GOT3 (cell line): ENCODE data around the gene NPC2.
"Not testable (repeated sequence)": the region's sequence is repeated elsewhere in the genome, so short reads cannot be mapped to it uniquely, and the experiment has no call there.

Experiments
- DNase-seq: peaks from one replicate; lab custom pipeline; 2025; ENCODE audit warnings: mixed read lengths; lab: John Stamatoyannopoulos, UW

Gene NPC2

DNA sequence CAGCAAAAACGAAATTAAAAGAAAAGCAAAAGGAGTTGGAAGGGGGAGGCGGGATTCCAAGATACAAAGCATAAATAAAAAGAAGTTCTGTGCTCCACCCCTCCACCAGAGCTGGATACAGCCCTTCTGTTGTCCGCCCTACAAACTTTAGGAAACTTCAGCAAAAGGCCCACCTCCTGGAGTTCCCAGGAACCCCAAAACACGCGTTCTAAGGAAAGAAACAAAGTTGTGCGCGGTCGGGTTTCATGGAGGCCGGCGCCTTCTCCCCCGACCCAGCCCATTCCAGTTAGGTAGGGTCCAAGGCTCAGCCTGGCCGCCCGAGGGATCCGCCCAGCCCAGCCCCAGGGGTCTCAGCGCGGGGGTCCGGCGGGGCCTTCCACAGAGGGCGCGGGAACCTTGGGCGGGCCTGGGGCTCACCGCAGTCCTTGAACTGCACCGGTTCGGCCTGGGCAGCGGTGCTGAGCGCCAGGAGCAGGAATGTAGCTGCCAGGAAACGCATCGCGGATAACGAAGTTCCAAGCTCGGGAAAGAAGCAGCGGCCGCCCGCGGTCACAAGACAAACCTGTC lies at the start of gene NPC2:
TSS of gene NPC2 (minus strand) at position 530 of the 567 bp plus-strand sequence. CDS start at position 499, 31 bp downstream.
- no peak for DNase-seq

DNA sequence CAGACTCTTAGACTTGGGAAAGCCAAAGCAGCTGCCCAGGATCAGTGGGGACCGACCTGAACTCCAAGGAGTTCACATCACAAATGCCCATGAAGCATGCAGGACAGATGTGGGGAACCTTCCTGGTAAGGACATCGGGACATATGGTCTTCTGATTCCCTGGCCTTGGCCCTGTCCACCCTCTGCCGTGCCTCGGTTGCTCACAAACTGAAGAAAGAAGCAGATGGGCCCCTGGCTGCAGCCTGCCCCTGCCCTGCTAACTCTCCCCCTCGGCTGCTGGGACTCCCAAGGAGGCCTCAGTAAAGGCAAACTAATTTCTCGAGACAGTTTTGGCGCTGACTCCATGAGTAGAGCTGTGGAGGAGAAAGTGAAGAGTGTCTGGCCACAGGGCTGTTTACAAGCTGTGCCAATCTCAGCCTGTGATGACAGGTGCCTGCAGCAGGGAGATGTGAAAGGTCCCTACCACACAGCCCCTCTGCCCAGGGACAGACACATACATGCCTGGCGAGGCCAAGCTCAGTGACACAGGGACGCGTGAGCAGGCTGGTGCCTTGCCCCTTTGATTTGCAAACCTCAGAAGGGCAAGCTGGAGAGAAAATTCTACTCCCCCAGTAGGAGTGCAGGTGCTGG lies 49.1 kb upstream of the NPC2 start:
- no peak for DNase-seq

DNA sequence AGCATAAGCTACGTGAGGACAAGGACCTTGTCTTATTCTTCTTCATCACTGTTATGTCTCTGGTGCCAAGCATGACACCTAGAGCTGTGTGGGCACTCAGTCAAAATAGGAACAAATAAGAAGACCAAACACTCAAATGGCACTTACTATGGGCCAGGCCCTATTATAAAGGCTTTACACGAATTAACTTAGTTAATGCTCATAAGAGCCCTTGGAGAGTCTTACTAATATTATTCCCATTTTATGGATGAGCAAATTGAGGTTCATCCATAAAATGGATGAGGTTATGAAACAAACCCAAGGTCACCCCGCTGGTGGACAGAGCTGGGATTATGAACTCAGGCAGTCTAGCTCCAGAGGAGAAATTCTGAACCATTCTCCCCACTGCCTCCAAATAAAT lies 48.1 kb upstream of the NPC2 start:
- no peak for DNase-seq

DNA sequence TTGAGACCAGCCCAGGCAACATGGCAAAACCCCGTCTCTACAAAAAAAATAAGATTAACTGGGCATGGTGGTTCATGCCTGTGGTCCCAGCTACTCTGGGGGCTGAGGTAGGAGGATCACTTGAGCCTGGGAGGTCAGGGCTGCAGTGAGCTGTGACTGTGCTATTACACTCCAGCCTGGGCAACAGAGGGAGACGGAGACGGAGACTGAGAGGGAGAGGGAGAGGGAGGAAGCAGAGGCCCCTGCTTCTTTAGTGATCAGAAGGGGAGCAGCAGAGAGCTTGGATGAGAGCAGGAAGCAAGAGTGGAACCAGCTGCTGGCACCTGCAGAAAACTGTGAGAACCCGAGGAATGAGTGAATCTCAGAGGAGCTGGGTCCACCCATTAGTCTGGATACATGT lies 46.4 kb upstream of the NPC2 start:
- no peak for DNase-seq

DNA sequence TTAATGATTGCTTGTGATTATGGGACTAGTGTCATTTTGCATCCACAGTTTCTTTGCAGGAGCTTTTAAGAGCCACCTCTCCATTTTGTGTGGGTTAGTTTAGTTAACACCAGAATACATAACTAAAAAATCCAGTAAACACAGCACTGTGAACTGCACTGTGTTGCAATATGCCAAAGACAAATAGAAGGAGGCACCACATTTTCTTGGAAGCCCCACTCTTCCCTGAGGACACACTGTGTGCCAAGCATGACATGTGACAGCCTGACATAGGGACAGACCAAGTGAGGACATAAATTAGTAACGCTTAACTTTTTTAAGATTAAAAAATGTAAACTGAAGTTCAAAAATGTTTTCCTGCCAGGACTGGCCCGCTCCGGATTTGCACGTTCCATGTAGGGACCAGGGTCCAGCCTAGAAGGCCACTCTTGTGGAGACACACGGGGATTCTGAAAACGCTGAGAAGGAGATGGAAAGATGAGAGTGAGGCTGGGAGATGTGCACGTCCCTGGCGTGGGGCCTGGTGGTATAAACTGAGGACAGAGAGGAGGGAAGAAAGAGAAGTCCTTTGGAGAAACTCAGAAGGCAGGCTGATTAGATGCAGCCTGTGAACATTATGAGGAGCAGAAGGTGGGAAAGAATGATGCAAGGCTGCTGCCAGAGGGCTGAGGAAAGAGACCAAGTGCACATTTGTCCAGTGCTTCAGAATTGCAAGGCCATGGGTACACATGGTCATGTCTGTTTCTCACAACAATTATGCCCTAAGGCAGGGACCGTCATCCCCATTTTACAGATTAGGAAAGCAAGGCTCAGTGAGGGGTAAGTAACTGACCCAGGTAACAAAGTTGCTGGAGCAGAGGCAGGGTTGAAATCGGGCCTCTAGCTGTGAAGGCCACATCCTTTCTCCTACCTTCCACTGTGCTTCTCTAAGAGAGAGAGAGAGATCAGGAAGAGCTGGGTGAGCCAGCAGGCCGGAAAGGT lies 45.6 kb upstream of the NPC2 start:
- DNase-seq: no peak

DNA sequence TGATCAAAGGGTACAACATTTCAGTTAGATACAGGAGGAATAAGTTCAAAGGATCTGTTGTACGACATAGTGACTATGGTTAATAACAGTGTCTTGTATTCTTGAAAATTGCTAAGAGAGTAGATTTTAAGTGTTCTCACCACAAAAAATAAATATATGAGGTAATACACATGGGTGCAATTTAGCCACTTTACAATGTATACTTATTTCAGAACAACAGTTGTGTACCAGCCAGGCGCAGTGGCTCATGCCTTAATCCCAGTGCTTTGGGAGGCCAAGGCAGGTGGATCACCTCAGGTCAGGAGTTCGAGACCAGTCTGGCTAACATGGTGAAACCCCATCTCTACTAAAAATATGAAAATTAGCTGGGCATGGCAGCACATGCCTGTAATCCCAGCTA lies 43.2 kb upstream of the NPC2 start:
- not testable (repeated sequence) for DNase-seq

DNA sequence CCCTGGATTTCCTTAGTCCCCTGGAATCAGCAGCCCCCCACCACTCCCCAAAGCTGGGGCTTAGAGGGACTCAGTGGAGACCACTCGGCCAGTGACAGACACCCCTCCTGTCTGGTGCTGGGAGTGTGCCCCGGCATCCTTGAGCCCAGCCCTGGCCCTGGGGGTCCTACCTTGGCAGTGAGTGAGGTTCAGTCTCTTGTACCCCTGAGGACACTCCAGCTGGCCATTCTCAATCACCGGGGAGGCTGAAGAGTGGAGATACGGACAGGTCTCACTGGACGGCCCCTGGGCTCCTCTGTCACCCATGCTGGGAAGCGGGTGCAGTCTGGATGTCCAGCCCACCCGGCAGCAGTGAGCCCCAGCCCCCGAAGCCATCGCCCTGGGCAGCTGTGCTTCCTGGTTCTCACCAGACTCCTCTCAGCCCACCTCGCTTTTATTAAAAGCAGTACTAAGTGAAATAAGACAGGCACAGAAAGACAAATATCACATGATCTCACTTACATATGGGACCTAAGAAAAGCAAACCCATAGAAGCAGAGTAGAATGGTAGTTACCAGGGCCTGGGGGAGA lies 42.7 kb upstream of the NPC2 start:
- no peak for DNase-seq

DNA sequence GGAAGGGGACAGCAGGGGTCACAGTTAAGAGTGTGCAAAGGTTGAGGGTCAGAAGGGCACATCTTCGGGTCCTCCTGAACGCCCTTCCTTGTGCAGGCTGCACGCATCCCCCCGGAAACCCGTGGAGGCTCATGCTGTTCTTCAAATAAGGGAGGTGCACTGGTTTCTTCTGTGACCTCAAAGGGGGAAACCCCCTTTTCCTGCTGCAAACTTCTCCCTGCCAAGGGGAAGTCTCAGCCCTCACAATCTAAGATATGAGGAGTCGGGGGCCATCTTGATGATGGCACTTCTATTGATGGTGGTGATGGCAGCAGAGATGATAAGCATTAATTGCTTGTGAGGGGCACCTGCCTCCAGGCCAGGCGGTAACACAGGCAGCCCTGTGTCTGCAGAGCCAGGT lies 40.5 kb upstream of the NPC2 start:
- no peak for DNase-seq

DNA sequence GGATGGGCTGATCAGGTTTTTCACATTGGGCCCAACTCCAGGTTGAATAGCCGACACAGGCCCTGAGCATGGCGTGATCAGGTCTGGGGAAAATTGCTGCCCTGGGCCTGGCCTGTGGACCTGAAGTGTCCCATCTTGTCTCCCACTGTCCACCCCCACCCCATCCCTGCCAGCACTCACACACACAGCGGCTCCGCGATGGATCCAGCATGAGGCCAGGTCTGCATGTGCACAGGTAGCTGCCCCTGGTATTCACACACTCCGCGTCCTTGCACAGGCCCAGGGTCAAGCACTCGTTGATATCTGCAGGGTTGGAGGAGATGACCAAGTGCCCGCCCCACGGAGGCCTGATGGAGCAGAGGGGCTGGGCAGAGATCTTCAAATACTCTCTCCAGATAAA lies 39.1 kb upstream of the NPC2 start:
- no peak for DNase-seq

DNA sequence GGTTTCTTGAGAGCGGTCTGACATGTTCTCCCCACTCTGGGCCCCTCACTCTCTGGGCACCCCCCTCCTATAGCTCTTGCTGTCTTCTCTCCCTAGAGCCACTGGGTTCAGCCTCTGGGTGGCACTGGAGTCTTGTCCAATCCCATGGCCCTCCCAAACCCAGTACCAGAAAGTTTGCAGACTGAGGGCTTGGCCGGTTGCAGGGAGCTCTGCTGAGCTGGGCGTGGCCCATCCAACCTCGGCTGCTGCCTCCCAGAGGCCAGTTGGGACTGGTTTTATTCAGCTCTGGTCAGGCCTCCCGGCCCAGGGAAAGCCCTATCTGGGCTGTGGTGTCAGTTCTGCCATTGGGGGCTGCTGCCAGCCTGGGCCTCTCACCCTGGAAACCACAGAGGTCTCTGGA lies 38.4 kb upstream of the NPC2 start:
- DNase-seq: no peak

DNA sequence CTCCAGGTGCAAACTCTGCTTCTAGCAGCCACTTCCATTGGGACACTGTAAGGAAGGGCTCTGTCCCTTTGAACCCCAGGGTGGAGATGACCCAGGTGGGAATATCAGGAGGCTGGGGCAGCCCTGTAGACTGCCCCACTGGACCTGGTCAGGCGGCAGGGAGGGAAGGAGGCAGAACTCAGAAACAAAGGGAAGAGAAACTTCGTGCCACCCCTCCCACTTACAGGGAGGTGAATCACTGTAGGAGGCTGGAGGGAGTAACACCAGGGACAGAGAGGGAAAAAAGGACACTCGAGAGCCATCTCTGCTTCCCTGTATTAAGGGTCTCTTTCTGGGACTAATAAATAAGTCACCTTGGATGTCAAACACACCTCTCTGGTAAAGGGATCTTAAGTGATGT lies 37.9 kb upstream of the NPC2 start:
- no peak for DNase-seq

DNA sequence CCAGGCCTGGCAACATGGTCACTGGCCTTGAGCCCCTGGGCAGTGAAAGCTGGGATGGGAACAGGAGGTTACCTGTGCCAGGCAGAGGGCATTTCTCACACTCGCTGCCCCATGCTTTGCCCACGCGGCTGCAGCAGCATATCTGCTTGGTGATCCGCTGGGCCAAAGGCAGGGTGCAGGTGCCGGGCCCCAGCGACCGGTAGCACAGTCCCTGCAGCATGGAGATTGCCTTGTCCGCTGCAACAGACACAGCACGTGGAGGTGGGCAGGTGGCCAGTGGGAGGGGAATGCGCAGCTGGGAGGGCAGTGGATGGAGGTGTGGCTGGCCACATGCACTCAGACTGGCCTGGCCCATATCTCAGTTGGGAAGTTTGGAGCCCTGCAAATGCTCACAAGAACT lies 35.8 kb upstream of the NPC2 start:
- DNase-seq: no peak

DNA sequence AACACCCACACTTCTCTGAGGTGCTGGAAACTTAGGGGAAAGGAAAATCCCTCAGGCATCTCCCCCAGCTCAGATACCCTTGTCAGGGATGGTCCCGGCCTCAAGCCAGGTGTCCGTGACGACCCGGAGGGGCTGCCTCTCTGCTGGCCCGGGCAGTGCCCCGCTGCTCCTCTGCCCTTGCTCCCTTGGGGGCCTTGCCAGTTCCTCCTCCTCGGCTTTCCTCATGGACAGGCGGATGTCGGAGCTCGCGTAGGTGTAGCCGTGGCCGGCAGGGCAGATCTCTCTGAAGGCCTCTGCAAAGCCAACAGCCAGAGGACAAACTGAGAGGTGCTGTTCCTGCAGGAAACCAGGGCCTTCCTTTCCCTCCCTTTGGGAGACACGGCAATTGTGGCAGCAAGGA lies 35.3 kb upstream of the NPC2 start:
- no peak for DNase-seq

DNA sequence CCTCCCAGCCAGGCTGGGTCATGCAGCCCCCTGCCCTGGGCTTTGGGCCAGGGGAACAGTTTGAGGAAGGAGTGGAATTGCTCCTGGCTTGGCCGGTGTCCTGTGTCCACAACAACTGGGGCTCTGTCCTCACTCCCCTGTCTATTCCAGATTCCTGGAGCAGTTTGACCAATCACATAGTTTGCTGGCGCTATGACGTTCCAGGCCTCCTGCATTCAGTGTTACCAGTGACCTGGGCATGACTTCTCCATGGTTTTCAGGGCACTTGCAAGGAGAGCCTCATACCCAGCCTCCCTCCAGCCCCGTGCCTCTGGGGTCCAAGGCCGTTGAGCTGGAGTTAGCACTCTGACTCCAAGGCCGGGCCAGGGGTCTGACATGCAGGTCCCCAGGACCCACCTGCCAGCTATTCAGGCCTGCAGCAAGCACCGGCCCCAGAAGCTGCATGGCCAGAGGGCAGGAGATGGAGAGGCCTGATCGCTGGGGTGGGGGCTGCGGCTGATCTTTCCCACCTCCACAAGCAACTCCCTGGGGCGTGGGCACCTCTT lies 34.7 kb upstream of the NPC2 start:
- no peak for DNase-seq

DNA sequence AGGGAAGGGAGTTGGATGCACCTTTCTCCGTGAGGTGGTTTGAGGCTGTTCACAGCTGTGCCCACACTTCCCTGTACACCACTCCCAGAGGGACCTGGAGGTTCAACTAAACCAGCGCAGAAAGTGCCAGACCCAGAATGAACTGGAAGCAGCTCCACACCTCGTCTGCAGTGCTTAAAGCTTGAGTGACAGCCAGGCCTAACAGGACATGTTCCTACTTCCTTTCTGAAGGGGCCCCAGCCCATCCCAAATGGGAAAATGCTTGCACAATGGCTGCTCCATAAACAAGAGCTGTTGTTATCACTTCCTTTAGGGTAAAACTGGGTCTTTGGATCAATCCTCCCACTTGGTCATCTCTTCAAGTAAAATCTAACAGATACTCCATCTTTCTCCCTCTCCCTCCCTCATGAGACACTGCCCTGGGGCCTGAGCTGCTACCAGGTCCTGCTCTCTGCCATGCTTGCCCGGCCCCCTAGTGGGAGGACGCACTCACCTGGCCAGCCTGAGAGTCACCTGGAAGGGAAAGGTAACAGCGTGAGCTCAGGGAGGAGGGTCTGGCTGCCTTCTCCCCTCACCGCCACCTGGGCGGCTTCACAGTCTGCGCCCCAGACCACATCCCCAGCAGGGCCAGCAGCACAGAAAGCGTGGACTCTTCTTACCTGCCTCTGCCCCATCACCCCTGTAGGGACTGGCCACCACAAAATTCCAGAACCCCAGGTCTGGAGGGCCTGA lies 33.9 kb upstream of the NPC2 start:
- DNase-seq: no peak

DNA sequence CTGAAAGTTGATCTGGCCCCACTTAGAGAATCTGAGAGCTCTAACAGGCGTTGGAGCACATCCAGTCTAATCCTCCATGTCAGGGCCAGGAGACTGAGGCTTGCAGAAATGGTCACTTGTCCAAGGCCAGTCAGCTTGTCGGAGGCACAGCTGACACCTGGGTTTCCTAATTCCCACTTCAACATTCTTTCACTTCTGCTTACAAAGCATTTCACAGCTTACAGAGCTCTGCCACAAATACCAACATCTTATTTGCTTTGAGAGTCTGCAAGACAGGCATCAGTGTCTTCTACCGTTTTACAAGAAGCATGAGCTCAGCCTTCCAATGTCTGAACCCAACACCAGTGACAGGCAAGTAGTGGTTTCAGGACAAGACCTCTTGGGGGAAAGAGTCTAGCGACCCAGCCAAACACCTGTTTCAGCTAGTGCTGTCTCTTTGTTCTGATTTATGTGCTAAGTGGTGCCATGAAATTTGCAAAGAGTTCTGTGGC lies 32.3 kb upstream of the NPC2 start:
- no peak for DNase-seq

DNA sequence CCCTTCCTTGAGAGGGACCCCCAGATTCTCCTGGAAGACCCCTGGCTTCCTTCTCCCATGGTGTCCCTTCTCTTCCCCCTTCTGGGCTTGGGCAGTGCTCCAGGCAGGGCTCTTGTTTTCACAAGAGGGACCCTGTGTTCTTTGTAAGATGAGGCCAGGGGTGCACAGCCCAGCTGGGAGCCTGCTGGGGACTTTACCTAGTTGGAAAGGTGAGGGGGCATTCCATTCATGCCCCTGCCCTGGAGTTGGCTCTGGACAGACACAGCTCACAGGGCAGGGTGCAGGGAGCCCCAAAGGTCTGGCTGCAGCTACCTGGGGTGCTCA lies 31.7 kb upstream of the NPC2 start:
- no peak for DNase-seq

DNA sequence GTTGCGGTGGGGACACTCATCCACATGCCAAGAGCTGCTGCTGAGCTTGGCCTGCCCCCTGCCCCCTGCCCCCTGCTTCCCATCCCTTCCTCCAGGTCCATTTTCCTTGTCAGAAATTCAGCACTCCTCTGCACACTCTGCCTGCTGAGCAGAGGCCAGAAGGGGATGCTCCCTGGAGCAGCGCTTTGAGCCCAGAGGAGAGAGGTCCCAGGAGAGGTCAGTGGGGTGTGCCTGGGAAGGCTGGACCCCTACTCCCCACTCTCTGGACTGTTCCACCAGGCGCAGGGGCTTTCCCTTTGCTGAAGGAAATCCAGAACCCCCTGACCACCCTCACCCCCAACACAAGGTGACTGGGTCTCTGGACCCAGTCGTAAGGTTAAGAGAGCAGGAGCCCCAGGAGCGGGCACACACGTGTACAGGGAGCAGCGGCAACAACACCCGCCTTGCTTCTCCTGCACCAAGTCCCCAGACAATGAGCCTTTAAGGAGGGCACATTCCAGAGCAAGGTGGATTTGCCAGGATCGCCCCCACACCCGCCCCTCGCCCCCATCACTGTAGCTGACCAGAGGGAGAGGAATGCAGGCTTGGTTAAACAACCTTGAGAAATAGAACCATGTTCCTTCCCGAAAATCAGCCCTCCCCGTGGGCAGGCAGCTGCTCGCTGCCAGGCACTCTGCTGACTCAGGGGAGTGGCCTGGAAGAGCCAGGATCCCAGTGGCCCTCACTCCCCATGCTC lies 31.1 kb upstream of the NPC2 start:
- DNase-seq: no peak

DNA sequence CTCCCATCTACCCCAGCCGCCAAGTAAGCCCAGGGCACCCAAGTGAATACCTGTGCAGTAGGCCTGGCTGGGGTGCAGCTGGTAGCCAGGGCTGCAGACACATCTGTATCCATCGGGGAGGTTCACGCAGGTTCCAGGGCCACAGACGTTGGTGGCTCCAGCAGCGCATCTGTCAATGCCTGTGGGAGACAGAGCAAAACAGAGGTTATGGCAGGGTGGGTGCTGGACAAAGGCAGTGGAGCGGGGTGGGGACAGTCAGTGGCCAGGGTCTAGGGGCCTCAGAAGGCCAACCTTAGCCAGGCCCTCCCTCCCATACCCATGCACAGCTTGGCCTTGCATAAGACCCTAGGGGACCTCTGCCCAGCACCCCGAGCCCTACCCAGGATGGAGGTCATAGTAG lies 29.6 kb upstream of the NPC2 start:
- DNase-seq: no peak

DNA sequence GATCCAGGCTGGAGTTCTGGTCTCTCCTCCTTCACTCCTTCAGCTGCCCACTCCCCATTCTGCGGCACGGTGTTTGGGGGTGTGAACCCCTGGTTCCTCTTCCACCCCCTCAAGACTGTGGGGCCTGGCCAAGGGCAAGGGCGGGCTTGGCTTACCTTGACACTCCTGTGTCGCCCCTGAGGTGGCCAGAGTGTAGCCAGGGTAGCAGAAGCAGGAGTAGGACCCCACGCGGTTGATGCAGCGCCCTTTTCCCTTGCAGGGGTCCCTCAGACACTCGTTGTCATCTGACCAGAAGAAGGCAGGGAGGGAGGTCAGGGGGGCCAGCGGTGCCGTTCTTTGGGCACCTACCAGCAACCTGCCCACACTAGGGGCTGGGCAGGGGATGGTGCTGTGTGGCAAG lies 28.7 kb upstream of the NPC2 start:
- no peak for DNase-seq
